KMS-11 (cell line): Measurements from ENCODE around the gene GFI1.
A peak's percentile ranks its signal among the peaks of the same experiment; 100 is the strongest.

Experiments used
- H2AFZ ChIP-seq: fragments of 200-600 bp; sonication (generic); 2 replicates; pipeline ENCODE4 v1.6.1; 2016; ENCODE audit warnings: antibody characterized with exemption, mixed run types, low read depth
- H3K27ac ChIP-seq: fragments of 200-600 bp; sonication (generic); 2 replicates; pipeline ENCODE4 v1.6.1; 2016; ENCODE audit warnings: mild to moderate bottlenecking, mixed run types
- H3K27me3 ChIP-seq: fragments of 200-600 bp; sonication (generic); 2 replicates; pipeline ENCODE4 v1.6.1; 2017; ENCODE audit warnings: mild to moderate bottlenecking, low read depth, mixed run types, moderate library complexity; ENCODE audit not compliant: insufficient read depth
- H3K36me3 ChIP-seq: fragments of 200-600 bp; sonication (generic); 2 replicates; pipeline ENCODE4 v1.6.1; 2017; ENCODE audit warnings: mild to moderate bottlenecking, mixed run types; ENCODE audit not compliant: insufficient read depth
- H3K4me1 ChIP-seq: fragments of 200-600 bp; sonication (generic); 2 replicates; pipeline ENCODE4 v1.6.1; 2016; ENCODE audit warnings: mild to moderate bottlenecking, low read depth, mixed run types; ENCODE audit not compliant: poor library complexity, severe bottlenecking
- H3K4me2 ChIP-seq: fragments of 200-600 bp; sonication (generic); 2 replicates; pipeline ENCODE4 v1.7.0; 2016; ENCODE audit warnings: mild to moderate bottlenecking, mixed run types
- H3K4me3 ChIP-seq: fragments of 200-600 bp; sonication (generic); IDR thresholded peaks from 2 replicates; pipeline ENCODE4 v1.6.1; 2017; ENCODE audit warnings: low read depth, low read length, mixed read lengths; ENCODE audit not compliant: insufficient read depth
- H3K79me2 ChIP-seq: fragments of 200-600 bp; sonication (generic); 2 replicates; pipeline ENCODE4 v1.6.1; 2016; ENCODE audit warnings: low read depth, mixed run types; ENCODE audit not compliant: insufficient read depth
- H3K9ac ChIP-seq: fragments of 200-600 bp; sonication (generic); 2 replicates; pipeline ENCODE4 v1.6.1; 2016; ENCODE audit warnings: mild to moderate bottlenecking, mixed run types
- H4K20me1 ChIP-seq: fragments of 200-600 bp; sonication (generic); 2 replicates; pipeline ENCODE4 v1.6.1; 2016; ENCODE audit warnings: mild to moderate bottlenecking, mixed run types; ENCODE audit not compliant: insufficient read depth
- CTCF ChIP-seq: fragments of 200-600 bp; sonication (generic); conservative IDR thresholded peaks from 2 replicates; pipeline ENCODE4 v1.6.1; 2017; ENCODE audit warnings: low read depth, mild to moderate bottlenecking, antibody characterized with exemption, low read length, moderate library complexity, mixed read lengths

GFI1 gene

GRCh38 chr1:92465256-92465647 is 21.5 kb downstream of the GFI1 start:
- no peak for TF ChIP-seq CTCF
- Histone ChIP-seq H3K4me1 (peaks cover 24% of the 10 kb centered on the region), H3K27ac (no peak overlapping the region), H4K20me1 (no peaks in the 10 kb centered on the region), H3K4me3 (no peak overlapping the region), H3K9ac (no peak overlapping the region), H3K36me3 (no peaks in the 10 kb centered on the region), H2AFZ (no peak overlapping the region), H3K4me2 (no peak overlapping the region), H3K79me2 (no peaks in the 10 kb centered on the region), H3K27me3 (no peaks in the 10 kb centered on the region)

- no peaks in the 10 kb centered on the region for H4K20me1 ChIP-seq
- no peak overlapping the region for H3K27ac ChIP-seq
- no peak overlapping the region for H3K4me2 ChIP-seq
- peaks cover 24% of the 10 kb centered on the region for H3K4me1 ChIP-seq
- no peaks in the 10 kb centered on the region for H3K36me3 ChIP-seq
- H3K79me2 ChIP-seq: no peaks in the 10 kb centered on the region
- H3K4me3 ChIP-seq: no peak overlapping the region
- H2AFZ ChIP-seq: no peak overlapping the region
- no peaks in the 10 kb centered on the region for H3K27me3 ChIP-seq
- H3K9ac ChIP-seq: no peak overlapping the region
- no peak for TF ChIP-seq CTCF
Measured at GRCh38 chr1:92464588-92465255, 22.0 kb downstream of the GFI1 start.

- Histone ChIP-seq H3K9ac (no peak overlapping the region), H3K27me3 (no peaks in the 10 kb centered on the region), H4K20me1 (no peaks in the 10 kb centered on the region), H3K4me1 (peaks cover 24% of the 10 kb centered on the region), H2AFZ (no peak overlapping the region), H3K79me2 (no peaks in the 10 kb centered on the region), H3K36me3 (no peaks in the 10 kb centered on the region), H3K4me3 (no peak overlapping the region), H3K27ac (no peak overlapping the region), H3K4me2 (peak overlapping the region; percentile 52)
- TF ChIP-seq CTCF: no peak; the same call in 1 of the 2 replicates
Measured at GRCh38 chr1:92461364-92462097, 25.2 kb downstream of the GFI1 start.

GRCh38 chr1:92459871-92460320 is 26.8 kb downstream of the GFI1 start:
- no peak for TF ChIP-seq CTCF
- Histone ChIP-seq H3K9ac (no peak overlapping the region), H2AFZ (no peak overlapping the region), H3K4me2 (no peak overlapping the region), H3K4me1 (peaks cover 22% of the 10 kb centered on the region), H4K20me1 (no peaks in the 10 kb centered on the region), H3K79me2 (no peaks in the 10 kb centered on the region), H3K4me3 (no peak overlapping the region), H3K27me3 (no peaks in the 10 kb centered on the region), H3K36me3 (no peaks in the 10 kb centered on the region), H3K27ac (no peak overlapping the region)
